ENCODE measurements around the gene TRIM44.
"Not testable (repeated sequence)": the region's sequence is repeated elsewhere in the genome, so short reads cannot be mapped to it uniquely, and the experiment has no call there.

TRIM44 gene

DNA sequence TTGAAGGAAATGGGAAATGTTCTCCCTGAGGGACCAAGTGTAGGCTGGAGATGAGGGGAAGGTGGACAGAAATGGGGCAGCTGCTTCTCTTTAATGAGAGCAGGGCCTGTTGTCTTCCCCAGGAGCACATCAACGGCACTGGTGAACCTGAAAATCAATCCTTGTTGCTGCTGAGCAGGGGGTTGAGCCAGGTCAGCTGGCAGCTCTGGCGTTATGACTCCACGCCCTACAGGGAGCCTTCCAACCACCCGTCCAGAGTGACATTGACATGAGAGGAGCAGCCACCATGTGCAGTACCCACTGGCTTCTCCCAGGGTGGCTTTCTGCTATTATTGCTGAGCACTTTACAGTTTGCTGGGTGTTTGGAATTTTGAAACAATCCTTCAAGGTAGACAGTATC, 164.4 kb downstream of the TRIM44 start:
- DNase-seq, result no peak

DNA sequence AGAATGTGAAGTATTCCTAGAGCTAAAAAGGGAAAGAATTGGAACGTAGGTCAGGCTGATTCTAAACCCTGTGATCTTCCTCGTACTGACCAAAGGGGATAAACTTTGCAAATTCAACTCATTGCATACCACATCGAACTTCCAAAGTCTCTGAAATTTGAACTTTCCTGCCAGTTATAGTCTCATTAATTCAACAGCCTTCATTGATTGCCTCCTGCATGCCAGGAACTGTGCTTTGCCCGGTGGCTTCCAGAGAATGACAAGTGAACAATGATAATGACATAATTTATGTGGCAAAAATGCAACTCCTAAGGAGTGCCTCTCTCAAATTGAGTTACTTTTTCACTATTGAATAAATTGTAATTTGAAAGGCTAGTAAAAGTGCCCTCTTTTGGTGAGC, 173.6 kb downstream of the TRIM44 start:
- DNase-seq, result no peak

DNA sequence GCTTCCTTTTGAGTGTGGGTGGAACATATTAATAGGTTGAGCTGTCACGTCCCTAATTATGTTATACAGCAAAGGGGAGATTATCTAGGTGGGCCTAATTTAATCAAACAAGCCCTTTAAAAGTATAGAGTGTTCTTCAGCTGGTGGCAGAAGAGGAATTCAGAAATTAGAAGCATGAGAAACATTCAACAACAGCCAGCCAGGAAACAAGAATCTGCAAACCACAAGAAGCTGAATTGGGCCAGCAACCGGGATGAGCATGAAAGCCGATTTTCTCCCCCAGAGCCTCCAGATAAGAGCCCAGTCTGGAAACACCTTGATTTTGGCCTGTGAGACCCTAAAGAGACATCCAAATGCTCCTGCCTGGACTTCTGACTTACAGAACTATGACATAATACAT, 175.5 kb downstream of the TRIM44 start:
- no peak for DNase-seq

DNA sequence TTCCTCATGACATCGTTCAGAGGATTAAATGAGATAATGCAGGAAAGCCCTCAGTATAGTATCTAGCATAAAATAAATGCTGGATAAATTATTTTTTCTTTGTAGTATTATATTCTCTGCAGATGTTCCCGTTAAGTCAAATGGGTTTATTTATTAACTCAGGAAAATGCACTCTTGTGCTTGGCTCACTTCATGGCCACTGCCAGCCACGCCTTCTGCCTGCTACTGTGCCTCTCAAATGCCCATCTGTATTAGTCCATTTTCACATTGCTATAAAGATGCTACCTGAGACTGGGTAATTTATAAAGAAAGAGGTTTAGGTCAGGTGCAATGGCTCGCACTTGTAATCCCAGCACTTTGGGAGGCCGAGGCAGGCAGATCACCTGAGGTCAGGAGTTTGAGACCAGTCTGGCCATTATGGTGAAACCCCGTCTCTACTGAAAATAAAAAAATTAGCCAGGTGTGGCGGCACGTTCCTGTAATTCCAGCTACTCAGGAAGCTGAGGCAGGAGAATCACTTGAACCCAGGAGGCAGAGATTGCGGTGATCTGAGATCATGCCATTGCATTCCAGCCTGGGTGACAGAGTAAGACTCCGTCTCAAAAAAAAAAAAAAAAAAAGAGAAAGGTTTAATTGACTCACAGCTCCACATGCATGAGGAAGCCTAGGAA, 176.3 kb downstream of the TRIM44 start:
- not testable (repeated sequence) for DNase-seq

DNA sequence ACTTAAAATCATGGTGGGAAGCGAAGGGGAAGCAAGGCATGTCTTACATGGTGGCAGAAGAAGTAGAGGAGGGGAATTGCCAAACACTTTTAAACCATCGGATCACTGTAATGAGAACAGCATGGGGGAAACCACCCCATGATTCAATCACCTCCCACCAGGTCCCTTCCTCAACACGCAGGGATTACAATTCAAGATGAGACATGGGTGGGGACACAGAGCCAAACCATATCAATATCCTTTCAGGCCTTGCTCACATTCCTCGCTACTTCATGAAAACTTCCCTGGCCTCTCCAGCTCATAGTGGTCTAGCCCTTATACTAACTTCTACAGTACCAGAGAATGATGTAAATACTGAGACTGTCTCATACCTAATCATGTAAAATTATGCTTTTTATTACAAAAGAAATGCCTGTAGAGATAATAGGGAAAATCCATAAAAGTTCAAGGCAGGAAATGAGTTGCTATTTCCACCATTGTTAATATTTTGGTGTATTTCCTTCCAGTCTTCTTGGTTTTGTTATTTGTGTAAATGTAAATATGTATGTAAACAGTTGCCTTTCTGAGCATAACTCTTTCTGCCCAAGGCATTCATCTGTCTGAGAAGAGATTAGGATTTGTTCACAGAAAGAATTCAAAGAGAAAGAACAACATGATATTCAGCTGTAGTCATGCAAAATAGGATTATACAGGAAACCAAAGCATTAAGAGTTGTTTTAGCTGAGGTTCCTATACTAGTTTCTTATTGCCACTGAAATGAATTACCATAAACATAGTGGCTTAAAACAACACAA, 177.0 kb downstream of the TRIM44 start:
- DNase-seq, result no peak

DNA sequence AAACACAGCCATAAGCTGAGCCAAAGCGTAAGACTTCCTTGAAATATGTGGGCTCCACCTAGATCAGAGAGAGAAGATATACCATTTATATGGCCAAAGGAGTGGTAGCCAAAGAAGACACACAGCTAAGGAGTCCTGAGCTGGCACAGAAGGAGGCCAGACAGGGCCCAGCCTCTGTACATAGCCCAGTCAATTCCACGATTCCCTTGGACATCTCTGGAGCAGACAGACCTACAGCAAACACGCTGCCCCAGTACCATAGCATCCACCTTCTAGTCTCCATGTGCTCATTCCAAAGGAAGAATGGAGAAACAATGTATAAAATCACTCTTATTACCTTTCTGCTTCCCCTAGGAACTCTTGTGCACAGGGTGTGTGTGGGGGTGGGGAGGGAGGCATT, 179.2 kb downstream of the TRIM44 start:
- DNase-seq, result no peak

DNA sequence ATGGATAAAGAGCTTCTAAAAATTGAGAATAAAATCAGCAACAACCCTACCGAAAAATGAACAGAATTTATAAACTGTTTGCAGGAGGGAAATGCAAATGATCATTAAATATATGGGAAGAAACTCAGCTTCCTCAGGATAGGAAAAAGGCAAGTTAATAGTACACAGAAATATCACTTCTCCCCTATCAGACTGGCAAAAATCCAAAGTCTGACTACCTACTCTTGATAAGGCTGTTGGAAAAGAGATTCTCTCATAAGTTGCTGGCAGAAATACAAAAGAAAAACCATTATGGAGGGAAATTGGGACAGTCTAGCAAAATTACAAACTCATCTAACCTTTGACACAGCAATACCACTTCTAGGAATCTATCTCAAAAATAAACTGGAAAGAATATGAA, 180.4 kb downstream of the TRIM44 start:
- DNase-seq, result no peak

DNA sequence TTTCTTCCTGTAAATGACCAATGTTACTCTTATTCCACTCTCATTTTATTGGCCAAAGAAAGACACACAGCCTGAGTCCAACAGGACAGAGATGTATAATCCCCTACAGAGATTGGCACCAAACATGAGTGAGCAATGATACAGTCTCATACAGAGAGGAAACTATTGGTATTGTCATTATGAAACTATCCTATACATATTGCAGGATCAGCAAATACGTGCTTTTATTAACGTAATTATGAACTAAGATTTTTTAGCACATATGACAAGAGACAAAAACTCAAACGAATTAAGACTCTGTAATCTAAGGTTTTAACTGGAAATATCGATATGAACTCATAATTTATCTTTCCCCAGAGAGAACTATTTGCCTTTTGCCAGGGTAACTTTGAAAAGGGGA, 182.0 kb downstream of the TRIM44 start:
- no peak for DNase-seq

DNA sequence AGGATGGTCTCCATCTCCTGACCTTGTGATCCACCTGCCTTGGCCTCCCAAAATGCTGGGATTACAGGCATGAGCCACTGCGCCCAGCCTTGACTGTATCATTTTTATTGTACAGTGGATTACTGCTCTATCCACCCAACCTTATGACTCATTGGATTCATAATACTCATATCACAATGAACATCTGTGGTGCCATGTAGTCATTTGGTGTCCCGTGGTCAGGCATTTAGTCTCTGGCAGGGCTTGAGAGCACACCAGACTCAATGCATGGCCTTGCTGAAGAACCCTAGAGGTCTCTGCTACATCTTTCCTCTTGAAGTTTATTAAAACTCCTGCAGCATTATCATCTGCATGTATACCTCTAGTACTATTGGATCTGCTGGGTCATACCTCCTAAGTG, 183.3 kb downstream of the TRIM44 start:
- DNase-seq, result no peak

DNA sequence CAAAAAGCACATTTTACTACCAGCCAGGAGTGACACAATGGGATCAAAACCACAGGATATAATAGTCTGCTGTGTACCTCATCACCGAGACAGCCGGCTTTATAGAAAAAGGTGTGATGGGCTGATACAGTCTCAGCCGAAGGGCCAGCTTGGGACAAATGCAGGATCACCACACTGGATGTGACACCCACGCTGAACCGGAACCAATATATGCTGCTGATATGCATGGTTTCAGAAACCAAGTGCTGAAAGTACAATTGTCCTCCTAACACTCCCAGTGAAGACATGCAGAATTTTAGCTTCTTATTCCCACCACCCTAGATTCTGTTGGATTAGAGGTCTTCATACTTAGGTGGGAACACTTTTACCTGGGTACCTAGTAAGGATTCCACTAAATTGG, 184.3 kb downstream of the TRIM44 start:
- DNase-seq, result no peak

DNA sequence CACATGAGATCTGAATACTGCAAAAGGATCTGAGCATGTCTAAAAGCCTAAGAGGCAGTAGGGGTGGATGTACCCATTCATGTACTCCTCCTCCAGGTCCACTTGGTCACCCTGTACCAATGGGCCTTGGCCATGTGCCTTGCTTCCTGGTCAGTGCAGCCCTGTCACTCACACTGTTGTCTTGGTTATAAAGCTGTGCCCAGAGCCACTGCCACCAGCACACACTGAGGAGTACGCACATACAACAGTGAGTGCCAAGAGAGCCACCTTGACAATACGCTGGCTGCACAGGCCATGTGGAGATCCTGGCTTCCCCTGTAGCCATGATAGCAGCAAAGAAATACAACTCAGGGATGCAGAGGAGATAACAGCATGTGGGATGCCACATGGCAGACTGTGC, 184.9 kb downstream of the TRIM44 start:
- no peak for DNase-seq

DNA sequence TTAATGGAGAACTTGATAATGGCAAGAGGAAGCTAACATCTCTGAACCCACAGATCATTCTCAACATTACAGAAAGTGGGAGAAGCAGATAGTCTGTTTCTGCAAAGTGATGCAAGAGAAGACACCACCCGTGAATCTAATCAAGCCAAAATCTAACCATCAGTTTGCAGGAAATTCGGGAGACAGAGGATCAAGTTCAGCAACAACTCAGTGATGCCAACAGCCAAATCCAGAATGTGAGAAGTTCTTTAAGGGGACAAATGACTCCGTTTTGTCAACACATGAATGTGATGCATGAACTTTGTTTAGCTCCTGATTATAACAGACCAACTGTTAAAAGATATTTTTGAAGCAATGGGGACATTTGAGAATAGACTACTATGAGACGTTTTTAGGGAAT, 186.0 kb downstream of the TRIM44 start:
- no peak for DNase-seq

DNA sequence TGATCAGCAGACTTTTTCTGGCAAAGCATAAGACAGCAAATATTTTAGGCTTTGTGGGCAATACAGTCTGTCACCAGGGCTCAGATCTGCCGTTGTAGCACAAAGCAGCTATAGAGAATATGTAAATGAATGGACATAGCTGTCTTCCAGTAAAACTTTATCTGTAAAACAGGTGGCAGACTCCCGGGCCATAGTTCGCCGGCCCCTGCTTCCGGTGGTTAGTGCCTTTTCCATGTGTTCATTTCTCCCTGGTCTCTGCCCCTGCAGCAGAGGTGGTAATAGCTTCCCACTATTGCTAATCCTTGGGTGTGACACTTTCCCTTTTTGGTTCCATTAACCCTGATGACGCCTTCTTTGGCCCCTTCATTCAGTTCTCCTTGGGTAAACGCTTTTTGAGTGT, 187.6 kb downstream of the TRIM44 start:
- DNase-seq, result no peak

DNA sequence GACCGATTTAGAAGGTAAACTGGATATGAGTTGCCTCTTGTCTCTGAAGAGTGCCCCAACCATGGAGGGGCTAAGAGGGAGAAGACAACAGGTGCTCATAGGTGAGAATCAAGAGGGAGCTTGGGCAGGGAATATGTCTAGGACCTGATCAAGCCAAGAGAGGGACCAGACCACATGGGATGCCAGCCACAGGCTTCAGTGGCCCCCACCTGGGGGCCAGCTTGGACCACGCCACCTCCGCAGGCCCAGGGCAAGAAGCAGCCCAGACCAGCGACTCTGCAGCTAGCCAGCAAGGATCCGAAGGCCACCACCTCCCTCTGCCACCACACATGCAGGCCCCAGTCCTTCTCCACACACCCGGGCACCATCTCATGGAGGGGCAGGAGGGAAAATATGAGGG, 188.8 kb downstream of the TRIM44 start:
- DNase-seq, result no peak

DNA sequence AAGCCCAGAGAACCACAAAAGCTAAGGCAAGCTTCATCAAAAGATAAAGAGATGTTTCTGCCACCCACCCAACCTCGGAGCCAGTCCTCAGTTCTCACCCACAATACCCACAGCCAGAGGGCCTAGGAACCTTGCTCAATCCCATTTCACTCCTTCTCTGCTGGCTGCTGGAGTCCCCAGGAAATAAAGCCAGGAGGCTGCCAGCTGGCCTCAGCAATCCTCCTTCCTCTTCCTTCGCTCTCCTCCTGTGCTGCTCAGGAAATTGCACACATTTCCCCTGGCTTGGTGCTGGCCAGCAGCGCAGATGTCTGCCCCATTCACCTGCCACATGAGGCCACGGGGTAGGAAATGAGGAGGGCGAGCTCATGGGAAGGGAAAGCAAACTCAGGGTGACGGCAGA, 189.5 kb downstream of the TRIM44 start:
- DNase-seq, result no peak

DNA sequence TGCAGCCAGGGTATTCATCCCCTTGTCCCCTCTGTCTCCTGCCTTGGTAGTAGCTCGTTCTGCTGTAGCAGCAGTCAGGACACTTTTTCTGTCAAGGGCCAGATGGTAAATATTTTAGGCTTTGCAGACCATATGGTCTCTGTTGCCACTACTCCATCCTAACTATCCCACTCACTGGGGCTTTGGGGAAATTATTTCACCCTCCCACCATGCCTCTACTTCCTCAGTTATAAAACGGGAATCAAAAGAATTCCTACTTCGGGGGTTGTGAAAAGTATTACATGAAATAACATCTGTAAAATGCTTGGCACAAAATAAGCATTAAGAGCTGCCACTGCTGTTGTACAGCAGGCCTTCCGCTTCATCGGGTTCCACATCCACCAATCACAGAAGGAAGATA, 191.4 kb downstream of the TRIM44 start:
- no peak for DNase-seq

DNA sequence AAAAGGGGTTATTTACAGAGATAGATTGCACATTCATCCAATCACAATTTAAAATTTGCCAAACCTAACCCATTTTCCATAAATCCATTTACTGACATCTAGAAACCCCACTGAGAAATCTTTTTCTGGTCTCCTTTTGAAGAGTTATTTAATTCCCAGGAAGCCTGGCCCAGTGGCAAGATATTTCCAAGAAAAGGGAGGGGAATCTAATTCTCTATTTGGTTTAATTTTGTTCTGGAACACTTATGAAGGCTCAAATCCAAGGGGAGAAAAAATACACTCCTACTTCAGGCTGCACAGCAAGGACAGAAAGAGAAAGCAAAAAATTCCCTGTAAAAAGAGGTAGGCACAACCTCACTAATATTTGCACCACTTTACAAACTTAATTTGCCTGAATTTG, 193.1 kb downstream of the TRIM44 start:
- no peak for DNase-seq

DNA sequence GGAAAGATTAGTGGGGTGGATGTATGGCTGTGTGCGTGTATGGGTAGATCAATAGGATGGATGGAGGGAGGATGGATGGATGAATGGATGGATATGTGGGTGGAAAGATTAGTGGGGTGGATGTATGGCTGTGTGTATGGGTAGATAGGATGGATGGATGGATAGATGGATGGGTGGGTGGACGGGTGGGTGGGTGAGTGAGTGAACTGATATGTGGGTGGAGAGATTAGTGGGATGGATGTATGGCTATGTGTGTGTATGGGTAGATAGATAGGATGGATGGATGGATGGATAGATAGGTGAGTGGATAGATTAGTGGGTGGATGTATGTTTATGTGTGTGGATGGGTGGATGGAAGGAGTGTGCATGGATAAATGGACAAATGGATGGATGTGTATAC, 193.7 kb downstream of the TRIM44 start:
- no peak for DNase-seq

DNA sequence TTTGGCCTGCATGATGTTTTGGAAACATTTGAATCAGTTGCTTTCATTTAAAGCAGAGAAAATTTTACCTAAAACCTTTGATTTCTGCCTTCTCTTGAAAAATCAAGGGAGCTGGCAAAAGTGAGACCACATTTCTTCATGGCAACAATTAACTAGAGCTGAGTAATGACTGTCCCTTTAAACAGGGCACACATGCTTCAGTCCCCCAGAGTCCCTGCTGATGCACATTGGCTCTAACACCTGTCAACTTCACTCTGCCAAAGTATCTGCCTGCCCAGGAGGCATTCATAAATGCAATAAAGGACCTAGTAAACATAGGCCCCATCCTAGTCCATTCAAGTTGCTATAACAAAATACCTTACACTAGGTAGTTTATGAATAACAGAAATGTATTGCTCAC, 194.2 kb downstream of the TRIM44 start:
- DNase-seq, result no peak

DNA sequence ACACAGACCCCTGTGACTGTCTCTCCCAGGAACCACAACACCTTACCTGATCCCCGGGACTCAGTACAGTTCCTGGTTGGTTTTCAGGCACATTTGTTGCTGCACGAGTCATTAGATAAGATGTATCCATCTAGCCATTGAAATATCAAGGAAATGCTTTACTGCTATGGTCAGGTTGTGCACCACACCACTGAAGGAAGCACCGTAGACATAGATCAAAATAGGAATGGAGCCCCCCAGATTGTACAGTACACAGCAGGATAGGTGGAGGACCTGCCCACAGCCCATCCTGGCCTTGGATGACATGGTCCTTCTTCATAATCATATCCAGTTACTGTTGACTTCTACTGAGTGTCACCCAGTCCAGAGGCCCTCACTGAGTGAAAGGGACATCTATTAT, 195.3 kb downstream of the TRIM44 start:
- DNase-seq, result no peak

DNA sequence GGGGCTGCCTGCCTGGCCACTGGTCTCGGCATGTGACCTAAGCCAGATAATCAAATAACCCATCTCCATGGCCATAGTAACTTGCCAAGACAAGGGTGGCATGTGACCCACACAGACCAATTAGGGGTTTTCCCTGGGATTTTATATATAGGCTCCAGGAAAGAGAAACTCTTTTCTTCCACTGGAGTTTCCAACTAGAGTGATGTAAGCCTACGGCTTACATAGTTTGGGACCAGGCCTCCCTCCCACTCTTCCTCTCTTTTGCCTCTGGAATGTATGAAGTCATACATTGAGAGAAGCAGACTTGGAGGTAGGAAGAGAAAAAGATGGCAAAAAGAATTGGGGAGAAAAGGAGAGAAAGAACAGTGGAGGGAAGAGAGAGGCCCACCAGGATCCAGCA, 196.7 kb downstream of the TRIM44 start:
- peak; percentile 3 for DNase-seq

DNA sequence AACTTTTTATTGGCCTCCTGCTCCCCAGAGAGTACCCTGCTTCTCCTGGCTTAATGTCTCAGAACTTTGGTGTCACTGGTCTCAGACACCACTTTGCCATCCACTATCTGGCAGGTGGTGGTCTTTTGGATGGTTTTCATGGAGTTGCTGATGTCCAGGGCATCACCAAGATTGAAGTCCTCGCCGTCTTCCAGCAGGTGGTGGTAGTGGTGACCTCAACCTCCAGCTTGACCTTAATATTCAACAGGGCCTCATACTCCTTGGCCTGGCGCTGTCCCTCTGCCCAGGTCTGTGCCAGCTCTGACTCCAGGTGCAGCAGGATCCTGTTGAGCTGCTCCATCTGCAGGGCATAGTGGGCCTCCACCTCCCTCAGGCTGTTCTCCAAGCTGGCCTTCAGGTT, 197.6 kb downstream of the TRIM44 start:
- not testable (repeated sequence) for DNase-seq

DNA sequence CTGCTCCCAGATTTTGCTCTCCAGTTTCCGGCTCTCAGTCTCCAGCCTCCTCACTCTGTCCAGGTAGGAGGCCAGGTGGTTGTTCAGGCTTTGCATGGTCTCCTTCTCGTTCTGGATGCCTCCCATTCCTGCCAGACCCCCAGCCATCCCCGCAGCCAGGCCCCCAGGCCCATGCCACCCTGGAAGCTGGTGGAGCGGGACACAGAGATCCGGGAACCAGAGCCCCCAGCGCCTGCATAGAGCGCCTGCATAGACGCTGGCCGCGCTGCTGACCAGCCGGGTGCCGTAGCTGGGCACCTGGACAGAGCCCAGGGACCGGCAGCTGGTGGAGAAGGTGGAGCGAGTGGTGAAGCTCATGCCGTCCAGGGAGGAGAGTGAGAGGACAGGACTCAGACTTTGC, 198.6 kb downstream of the TRIM44 start:
- DNase-seq, result no peak

DNA sequence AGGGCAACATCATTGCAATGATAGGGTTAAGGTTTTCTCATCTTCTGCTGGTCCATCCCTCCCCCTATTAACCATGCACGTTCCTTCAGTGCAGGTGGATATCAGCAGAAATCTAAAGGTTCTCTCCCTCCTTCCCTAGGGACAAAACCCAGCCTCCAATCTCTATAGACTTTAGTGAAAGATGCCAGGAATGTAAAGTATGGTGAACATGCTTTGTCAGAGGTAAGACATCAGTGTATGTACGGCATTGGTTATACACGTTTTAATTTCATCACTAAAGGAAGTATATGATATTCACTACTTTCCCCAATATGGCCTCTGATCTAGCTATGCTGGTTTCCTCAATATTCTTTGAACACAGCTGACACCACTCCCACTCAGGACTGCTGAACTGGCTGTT, 200.1 kb downstream of the TRIM44 start:
- peak; percentile 5 for DNase-seq

DNA sequence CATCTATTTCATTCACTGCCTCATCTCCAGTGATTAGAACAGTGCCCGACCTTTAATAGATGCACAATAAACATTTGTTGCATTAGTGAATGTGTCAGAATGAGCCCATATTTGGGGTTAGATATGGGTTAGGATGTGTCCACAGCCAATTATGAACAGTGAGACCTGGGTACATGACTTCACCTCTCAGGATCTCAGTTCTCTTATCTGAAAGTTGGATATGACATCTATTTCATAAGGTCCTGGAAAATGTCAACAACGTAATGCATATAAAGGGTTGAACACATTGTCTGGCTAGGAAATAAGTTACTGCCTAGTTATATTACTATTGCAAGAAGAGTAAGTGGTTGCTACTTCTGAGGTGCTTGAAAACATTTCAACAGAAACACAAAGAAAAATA, 201.6 kb downstream of the TRIM44 start:
- no peak for DNase-seq
